Measurements from ENCODE around the gene EIF3K.

The EIF3K gene

GRCh38 chr19:38649305-38650171 lies 30.6 kb downstream of the EIF3K start:
- no peak for DNase-seq (ENCODE audit: low read depth in 2 of 2)

GRCh38 chr19:38650172-38650775 lies 31.3 kb downstream of the EIF3K start:
- no peak for DNase-seq (ENCODE audit: low read depth in 2 of 2)

GRCh38 chr19:38650911-38651584 lies 32.1 kb downstream of the EIF3K start:
- DNase-seq (ENCODE audit: low read depth in 2 of 2): no peak

- DNase-seq (ENCODE audit: low read depth in 2 of 2): no peak
Measured at GRCh38 chr19:38653028-38653571, 34.1 kb downstream of the EIF3K start.

GRCh38 chr19:38654628-38655055 lies 35.7 kb downstream of the EIF3K start:
- no peak for DNase-seq (ENCODE audit: low read depth in 2 of 2)

- DNase-seq (ENCODE audit: low read depth in 2 of 2): peak; percentile 37 to 52
Measured at GRCh38 chr19:38655148-38655824, 36.3 kb downstream of the EIF3K start.

GRCh38 chr19:38656171-38656981 lies 37.4 kb downstream of the EIF3K start:
- DNase-seq (ENCODE audit: low read depth in 2 of 2): no peak

- no peak for DNase-seq (ENCODE audit: low read depth in 2 of 2)
Measured at GRCh38 chr19:38657633-38658222, 38.7 kb downstream of the EIF3K start.

- DNase-seq (ENCODE audit: low read depth in 2 of 2): no peak
Measured at GRCh38 chr19:38658462-38659306, 39.7 kb downstream of the EIF3K start.

GRCh38 chr19:38660724-38661123 lies 41.7 kb downstream of the EIF3K start:
- DNase-seq (ENCODE audit: low read depth in 2 of 2): no peak

GRCh38 chr19:38661136-38661535 lies 42.1 kb downstream of the EIF3K start:
- DNase-seq (ENCODE audit: low read depth in 2 of 2): no peak

GRCh38 chr19:38661996-38662395 lies 43.0 kb downstream of the EIF3K start:
- DNase-seq (ENCODE audit: low read depth in 2 of 2): no peak

- DNase-seq (ENCODE audit: low read depth in 2 of 2): no peak
Measured at GRCh38 chr19:38662537-38663155, 43.7 kb downstream of the EIF3K start.

GRCh38 chr19:38663156-38663651 lies 44.2 kb downstream of the EIF3K start:
- DNase-seq (ENCODE audit: low read depth in 2 of 2): no peak

- no peak for DNase-seq (ENCODE audit: low read depth in 2 of 2)
Measured at GRCh38 chr19:38663957-38664502, 45.0 kb downstream of the EIF3K start.

GRCh38 chr19:38664503-38665211 lies 45.7 kb downstream of the EIF3K start:
- DNase-seq (ENCODE audit: low read depth in 2 of 2): no peak

- DNase-seq (ENCODE audit: low read depth in 2 of 2): no peak
Measured at GRCh38 chr19:38665219-38665931, 46.4 kb downstream of the EIF3K start.
